HG02759 (cell line): ENCODE data around the gene TMTC4.
"Not testable (repeated sequence)": the region's sequence is repeated elsewhere in the genome, so short reads cannot be mapped to it uniquely, and the experiment has no call there.

Experiments
- ATAC-seq: cut with Tn5 transposase; IDR thresholded peaks from one replicate; pipeline ENCODE4 v1.9.1; 2021; ENCODE audit warnings: mild to moderate bottlenecking, moderate library complexity; ENCODE audit not compliant: unreplicated experiment

Gene TMTC4, protein sequence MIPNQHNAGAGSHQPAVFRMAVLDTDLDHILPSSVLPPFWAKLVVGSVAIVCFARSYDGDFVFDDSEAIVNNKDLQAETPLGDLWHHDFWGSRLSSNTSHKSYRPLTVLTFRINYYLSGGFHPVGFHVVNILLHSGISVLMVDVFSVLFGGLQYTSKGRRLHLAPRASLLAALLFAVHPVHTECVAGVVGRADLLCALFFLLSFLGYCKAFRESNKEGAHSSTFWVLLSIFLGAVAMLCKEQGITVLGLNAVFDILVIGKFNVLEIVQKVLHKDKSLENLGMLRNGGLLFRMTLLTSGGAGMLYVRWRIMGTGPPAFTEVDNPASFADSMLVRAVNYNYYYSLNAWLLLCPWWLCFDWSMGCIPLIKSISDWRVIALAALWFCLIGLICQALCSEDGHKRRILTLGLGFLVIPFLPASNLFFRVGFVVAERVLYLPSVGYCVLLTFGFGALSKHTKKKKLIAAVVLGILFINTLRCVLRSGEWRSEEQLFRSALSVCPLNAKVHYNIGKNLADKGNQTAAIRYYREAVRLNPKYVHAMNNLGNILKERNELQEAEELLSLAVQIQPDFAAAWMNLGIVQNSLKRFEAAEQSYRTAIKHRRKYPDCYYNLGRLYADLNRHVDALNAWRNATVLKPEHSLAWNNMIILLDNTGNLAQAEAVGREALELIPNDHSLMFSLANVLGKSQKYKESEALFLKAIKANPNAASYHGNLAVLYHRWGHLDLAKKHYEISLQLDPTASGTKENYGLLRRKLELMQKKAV

DNA sequence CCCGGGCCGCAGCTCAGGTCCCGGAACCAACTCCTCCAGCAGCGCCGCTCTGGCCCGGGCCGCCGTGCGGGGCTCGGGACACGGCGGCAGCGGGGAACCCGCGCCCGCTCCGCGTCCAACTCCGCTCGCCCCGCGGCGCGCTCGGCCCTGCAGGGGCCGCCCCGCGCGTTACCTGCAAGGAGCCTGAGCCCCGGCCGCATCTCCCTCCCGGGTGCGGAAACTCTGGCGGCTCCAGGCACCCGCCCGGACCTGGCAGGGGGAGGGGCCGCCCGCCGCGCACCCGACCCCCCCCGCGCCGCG is at the start of gene TMTC4:
Gene TMTC4 (minus strand): TSS at position 224 of the 300 bp plus-strand sequence. CDS start 4,433 bp downstream, outside the sequence.
- ATAC-seq, result peak; percentile 43

DNA sequence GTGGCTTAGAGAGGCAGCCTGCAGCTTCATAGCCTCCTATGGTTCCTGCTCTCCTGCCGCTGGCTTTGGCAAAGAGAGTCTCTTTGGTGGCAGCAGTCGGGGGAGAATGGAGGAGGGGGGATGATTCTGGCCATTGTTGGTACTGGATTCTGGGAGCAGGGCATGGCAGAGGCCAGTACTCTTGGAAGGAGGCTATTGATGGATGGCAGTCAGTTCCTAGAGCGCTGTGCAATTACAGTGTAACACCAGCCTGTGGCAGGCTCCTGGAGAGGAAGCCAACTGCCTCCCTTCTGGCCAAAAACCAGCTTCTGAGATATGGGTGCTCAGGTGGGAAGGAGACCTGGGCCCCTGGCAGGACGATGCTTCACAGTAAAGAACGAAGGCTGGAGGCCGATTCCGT is 47.9 kb upstream of the TMTC4 start:
- ATAC-seq, result no peak

DNA sequence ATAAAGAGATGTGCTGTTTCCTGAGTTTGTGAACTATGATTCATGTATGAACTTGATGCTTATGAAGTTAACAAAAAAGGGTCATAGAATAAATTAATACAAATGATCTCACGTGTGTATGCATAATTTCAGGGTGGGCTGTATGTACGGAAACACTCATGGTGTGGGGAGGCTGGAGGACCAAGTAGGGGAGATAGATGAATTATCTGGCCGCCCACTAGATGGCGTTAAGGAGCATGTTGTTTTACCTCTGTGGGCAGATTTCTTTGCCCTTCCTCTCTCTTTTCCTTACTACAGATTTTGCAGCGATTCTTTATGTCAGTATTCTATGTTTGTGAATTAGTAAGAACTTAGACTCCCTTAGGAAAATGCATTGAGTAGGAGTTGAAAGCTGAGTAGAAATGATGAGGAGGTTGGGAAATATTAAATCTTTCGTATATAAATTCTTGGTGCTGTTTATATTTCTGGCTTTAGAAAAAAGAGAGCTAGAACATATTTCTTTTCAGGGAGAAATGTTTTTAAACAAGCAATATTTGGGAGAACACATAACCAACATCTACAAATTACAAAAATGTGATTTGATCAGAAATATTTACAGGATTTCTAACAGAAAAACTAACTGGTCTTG is 47.4 kb upstream of the TMTC4 start:
- peak; percentile 83 for ATAC-seq

DNA sequence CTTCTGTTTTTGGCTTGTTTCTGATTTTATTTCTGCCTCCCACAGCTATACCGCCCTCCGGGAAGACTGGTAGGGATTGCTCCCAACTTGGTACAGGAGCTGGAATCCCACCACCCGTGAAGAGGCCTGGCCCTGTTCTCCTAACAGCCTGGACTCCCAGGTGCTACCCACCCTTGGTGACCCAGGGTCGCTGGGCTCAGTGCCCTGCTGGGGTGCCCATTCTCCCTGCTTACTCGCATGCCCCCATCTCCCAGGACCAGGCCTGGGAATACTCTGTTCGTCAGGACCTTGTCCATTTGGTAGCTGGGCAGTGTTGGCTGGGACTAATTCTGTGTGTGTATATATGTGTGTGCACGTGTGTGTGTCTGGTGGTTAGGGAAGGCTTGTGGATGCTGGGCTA is 41.0 kb upstream of the TMTC4 start:
- no peak for ATAC-seq

DNA sequence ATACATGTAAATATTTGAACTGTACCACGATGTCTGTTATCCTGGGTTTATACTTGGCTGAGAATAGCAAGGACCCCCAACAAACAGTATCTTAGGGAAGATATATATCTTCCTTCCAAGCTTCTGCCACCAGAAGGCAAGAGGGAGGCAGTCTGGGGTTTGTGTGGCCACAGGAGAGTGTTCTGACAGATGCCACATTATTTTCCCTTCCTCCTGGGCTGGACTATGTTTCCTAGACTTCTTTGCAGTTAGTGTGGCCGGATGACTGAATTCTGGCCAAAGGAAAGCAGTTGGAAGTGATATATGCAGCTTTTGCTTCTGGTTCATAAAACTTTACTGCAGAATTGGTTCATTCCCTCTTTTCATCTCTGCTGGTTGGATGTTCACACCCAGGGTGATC is 39.9 kb upstream of the TMTC4 start:
- no peak for ATAC-seq

DNA sequence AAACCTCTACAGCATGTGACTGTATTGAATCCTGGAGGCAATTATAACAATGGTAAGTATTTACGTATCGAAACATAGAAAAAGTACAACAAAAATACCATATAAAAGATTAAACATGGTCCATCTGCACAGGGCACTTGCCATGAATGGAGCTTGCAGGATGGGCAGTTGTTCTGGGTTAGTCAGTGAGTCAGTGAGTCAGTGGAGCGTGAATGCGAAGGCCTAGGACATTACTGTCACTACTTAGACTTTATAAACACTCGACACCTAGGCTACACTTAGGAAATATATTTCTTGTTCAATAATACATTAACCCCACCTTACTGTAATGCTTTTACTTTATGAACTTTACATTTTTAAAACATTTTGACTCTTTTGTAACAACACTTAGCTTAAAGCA is 35.6 kb upstream of the TMTC4 start:
- no peak for ATAC-seq

DNA sequence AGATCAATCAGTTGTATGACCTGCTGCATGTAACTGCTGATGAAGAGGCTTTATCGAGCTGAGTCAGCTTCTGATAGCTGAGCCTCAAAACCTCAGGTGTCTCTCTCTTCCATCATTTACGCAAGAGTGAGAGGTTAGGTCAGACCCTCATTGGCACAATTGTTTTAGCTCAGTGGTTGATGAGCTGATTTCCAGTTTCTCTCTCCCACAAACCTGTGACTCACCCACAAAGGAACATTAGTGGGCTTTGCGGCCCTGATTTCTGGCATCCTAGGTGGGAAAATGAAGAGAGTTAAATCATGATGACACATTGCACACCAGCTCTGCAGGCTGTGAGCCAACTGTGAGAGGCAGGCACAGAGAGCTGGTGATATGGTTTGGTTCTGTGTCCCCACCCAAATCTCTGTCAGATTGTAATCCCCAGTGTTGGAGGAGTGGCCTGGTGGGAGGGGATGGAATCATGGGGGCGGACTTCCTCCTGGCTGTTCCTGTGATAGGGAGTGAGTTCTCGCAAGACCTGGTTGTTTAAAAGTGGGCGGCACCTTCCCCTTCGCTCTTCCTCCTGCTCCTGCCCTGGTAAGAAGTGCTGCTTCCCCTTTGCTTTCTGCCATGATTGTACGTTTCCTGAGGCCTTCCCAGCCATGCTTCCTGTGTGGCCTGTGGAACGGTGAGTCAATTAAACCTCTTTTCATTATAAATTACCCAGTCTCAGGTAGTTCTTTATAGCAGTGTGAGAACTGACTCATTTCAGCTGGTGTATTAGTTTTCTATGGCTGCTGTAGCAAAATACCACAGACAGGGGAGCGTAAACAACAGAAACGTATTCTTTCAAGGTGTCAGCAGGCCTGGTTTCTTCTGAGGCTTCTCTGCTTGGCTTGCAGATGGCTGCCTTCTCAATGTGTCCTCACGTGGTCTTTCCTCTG is 33.5 kb upstream of the TMTC4 start:
- ATAC-seq, result no peak

DNA sequence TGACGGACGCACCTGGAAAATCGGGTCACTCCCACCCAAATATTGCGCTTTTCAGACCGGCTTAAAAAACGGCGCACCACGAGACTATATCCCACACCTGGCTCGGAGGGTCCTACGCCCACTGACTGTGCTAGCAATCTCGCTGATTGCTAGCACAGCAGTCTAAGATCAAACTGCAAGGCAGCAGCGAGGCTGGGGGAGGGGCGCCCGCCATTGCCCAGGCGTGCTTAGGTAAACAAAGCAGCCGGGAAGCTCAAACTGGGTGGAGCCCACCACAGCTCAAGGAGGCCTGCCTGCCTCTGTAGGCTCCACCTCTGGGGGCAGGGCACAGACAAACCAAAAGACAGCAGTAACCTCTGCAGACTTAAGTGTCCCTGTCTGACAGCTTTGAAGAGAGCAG is 23.7 kb upstream of the TMTC4 start:
- not testable (repeated sequence) for ATAC-seq

DNA sequence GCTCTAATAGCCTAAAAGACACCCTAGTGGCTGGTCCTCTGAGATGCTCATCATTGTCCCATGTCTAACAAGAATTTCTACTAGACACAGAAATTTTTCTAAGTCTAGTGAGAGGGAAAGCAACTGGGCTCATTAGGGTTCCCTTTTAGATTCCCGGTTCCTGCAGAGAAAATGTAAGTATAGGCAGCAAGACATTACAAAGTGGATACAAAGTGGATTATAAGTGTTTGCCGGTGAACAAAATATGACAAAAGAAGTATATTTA is 20.8 kb upstream of the TMTC4 start:
- ATAC-seq, result no peak

DNA sequence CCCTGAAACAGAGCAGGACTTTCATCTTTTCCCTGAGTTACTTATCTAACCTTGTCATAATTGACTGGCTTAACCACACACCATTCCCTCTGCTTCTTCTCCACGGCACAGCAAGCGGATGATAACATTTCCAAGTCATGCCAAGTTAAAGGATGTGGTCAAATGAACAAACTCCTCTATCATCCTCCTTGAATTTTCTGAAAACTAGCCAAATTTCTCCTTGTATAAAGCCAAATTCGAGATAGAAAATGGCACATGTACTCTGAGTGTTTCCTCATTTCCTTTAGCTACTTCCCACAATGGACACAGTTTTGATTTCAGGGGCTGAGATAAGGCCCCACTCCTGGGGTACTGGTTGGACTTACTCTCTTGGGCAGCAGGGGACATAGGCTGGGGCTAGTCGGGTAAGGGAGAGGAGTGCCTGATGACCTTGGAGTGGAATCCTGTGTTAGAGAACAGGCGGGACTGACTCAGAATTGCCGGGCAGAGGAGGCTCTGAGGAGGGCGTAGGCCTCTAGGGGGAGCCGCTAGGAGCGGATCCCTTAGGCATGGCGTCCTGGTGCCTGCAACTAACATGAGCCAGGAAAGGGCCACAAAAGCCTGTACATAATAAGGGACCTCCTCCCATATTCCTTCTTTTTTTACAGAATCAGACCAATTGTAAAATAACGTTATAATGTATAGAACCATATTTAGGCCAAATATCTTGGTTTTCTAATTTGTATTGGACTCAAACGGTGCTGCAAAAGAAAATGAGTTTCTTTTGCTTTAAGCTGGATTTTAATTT is 20.3 kb upstream of the TMTC4 start:
- no peak for ATAC-seq

DNA sequence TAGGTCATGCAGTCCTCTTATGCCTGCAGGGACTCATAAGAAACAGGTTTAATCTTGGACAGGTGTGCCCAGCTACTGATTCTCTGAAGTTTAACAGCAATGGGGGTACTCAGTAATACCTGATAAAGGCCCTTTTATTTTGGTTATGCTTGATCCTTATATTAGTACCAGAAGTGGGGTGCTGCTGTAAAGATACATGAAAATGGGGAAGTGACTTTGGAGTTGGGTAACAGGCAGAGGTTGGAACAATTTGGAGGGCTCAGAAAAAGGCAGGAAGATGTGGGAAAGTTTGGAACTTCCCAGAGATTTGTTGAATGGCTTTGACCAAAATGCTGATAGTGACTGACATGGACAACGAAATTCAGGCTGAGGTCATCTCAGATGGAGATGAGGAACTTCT is 14.6 kb upstream of the TMTC4 start:
- ATAC-seq, result no peak

DNA sequence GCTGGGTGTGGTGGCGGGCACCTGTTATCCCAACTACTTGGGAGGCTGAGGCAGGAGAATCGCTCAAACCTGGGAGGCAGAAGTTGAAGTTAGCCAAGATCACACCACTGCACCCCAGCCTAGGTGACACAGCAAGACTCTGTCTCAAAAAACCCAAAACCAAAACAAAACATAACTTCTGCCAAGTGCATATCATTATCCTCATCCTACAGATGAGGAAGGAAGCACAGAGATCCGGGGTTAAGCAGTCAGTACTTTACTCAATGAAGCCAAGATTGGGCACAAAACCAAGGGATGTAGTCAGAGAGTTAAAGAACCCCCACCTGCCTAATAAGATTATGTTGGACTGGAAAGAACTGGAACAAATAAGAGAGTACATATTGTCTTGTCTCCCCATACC is 5.5 kb upstream of the TMTC4 start:
- ATAC-seq, result no peak

DNA sequence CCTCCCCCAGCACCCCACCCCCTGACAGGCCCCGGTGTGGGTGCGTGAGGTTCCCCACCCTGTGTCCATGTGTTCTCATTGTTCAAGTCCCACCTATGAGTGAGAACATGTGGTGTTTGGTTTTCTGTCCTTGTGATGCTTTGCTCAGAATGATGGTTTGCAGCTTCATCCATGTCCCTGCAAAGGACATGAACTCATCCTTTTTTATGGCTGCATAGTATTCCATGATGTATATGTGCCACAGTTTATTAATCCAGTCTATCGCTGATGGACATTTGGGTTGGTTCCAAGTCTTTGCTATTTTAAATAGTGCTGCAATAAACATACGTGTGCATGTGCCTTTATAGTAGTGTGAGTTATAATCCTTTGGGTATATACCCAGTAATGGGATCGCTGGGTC is 2.5 kb upstream of the TMTC4 start:
- ATAC-seq, result not testable (repeated sequence)

DNA sequence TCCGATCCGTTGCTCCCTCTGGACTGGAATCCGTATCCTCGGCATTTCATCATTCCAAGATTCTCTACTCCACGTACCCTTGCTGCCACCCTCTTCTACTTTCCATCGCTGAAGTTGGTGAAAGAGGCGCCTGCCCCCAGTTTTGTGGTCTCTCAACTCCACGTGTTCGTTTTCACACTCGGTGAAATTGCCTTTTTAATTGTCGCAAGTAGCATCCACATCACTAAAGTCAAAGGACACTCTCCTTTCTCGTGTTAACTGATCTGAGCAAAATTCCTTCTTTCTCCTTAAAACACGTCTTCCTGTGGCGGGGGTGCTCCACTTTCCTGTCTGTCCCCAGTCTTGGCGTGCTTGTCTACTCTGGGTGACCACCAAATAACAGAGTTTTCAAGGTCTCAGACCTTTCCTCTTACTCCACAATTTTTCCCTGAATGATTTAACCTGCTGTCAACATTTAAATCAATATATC is 1.1 kb upstream of the TMTC4 start:
- no peak for ATAC-seq

DNA sequence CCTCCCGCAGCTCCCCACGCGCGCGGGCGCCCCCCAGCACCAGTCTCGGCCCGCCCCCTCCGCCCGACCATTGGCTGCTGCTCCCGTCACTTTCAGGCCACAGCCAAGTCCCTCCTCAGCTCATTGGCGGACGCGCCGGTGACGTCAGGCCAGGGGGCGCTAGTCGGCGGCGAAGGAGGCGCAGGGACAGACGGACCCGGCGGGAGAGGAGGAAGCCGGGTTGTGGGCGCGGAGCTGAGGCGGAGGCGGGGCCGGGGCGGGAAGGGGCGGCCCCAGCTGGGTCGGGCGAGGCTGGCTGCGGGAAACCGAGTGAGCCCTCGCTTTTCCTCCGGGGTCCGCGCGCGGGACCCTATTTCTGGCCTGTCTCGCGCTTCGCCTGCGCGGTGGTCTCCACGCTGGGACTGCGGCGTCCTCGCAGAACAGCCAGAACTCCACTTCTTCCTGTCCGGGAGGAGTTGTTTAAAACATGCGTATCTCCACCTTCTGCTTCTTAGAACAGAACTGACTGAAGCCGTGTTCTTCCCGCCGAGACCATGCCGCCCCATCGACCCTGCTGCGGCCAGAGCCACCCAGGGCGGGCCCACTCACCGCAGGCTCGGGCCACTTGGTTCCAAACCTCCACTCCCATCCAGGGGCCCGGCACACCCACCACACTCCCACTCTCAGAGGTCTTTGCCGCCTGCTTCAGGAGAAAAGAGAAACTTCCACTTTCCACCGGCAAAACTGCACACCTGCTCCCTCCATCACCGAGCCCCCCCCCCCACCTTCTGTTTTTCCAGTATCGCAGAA is 471 bp upstream of the TMTC4 start:
- peak; percentile 91 for ATAC-seq

DNA sequence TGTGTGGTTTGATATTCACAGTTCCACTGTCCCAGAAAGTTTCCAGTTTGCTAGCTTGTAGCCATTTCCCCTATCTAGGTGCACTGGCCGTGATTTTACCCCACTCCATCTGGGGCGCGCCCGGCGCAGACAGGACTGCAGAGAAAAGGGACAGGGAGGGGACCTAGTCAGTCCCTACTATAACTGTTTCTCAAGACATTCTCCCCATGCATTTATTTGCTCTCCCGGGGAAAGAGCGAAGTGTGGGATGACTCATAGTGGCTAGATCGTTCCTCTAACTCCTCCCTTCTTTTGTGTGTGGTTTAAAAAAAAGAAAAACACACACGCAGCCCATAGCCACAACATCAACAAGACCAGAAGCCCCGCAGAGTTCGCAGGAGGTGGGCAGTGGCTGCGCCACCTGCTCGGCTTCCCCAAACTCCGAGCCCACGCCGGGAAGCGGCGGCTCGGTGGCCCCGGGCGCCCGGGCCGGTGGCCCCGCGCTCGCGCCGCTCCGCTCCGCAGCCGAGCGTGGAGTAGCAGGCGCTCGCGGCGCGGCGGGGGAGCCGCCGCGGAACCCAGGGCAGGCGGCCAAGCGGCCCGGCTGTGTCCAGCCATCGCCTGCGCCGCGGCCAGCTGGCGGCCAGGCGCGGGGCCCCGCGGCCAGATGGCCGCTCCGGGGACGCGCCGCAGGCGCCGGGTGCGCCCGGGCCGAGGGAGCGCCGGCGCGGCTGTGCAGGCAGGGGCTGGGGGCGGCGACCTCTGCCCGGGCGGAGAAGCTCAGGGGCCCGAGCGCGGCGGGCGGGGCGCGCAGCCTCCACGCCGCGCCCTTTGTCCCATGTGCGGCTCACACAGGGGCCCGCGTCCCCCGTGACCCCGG is 653 bp downstream of the TMTC4 start:
- peak; percentile 39 for ATAC-seq

DNA sequence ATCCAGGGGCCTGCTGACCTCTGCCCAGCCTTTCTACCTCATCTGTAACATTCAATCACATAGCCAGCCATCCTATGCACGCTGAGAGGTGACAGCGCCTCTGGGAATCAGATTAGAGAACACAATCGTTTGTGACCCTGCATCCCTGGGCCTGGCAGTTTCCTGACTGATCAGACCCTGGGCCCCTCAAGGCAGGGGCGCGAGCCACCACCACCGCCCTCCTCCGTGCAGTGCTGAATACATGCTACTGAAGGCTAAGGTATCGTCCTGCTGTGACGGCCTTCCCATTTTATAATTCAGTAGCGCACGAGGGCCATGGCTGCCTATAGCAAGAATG is 1.3 kb downstream of the TMTC4 start:
- no peak for ATAC-seq

DNA sequence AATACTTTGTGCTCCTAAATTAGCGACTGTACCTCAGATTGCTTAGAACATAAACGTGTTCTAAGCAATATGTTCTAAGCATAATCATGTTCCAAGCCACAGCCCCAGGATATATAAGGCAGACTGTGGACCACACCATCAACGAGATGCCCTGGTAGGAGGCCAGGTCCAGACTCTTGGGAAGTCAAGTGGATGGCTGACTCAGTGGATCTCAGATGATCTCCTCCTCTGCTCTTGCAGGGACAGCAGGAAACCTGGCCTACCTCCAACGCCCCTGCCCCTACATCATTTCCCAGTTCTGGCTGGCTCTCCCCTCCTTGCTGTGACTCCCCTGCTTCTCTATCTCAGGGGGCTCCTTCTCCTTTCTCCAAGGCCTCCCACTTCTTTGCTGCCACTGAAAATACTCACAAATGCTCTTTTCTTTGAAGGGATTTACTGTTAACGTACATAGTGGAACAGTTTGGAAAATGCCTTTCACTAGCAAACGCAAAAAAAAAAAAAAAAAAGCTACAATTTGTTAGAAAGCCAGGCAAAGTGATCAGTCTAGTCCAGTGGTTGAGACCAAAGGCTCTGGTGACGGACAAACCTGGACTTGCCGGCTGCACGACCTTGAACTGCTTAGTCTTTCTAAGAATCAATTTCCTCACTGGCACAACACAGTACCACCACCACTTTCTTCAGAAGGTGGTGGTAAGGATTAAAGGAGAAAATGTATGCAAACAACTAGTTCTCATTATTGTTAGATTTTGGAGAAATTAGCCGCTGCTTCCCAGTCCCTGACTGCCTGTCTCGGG is 3.0 kb downstream of the TMTC4 start:
- no peak for ATAC-seq
